VCaP (cell line): ENCODE measurements around the gene CD164L2.

Source experiments
- H3K27ac ChIP-seq: fragments of 450-650 bp; 2 replicates; pipeline ENCODE4 v1.5.1; 2017
- CTCF ChIP-seq: fragments of 450-650 bp; conservative IDR thresholded peaks from 2 replicates; pipeline ENCODE4 v1.5.1; 2017; ENCODE audit warnings: mild to moderate bottlenecking, moderate library complexity

The CD164L2 gene

GRCh38 chr1:27427329-27427728 lies 44.2 kb upstream of the CD164L2 start:
- TF ChIP-seq CTCF: no peak
- no peak overlapping the region for H3K27ac ChIP-seq

- no peak overlapping the region for H3K27ac ChIP-seq
- no peak for TF ChIP-seq CTCF
Measured at GRCh38 chr1:27423709-27424108, 40.6 kb upstream of the CD164L2 start.

- no peak for TF ChIP-seq CTCF
- H3K27ac ChIP-seq: no peak overlapping the region
Measured at GRCh38 chr1:27418326-27419185, 35.4 kb upstream of the CD164L2 start.

- no peak overlapping the region for H3K27ac ChIP-seq
- no peak for TF ChIP-seq CTCF
Measured at GRCh38 chr1:27417713-27418112, 34.6 kb upstream of the CD164L2 start.

- no peak overlapping the region for H3K27ac ChIP-seq
- TF ChIP-seq CTCF: peak; percentile 80
Measured at GRCh38 chr1:27416387-27417111, 33.4 kb upstream of the CD164L2 start.

- TF ChIP-seq CTCF: no peak
- no peak overlapping the region for H3K27ac ChIP-seq
Measured at GRCh38 chr1:27414091-27414490, 31.0 kb upstream of the CD164L2 start.

GRCh38 chr1:27413004-27413403 lies 29.9 kb upstream of the CD164L2 start:
- H3K27ac ChIP-seq: no peak overlapping the region
- TF ChIP-seq CTCF: no peak
